ENCODE measurements around the gene FRAS1. TPM values are rescaled to one million over a fixed set of nuclear protein-coding genes. Genes with fewer than 3 reads are reported as not detected.
A peak's percentile ranks its signal among the peaks of the same experiment; 100 is the strongest.

FRAS1 gene
- total RNA-seq, 2 experiments from 2014 or later = not detected

DNA sequence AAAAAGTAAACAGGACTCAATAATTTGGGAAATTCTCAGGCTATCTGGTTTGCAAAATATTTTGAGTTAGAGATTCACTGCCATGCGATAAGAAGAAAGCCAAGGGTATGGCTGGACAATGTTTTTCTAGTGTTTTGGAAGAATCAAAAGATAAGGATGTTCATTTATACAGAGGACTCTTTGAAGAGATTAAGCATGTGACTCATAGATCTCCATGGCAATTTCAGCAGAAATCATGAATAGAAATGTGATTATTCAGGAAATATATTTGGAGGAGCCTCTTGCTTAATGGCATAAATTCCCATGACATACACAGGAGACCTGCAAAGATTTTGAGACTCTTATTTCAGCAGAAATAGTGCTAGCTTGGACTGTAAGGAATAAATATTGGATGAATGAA is 16.7 kb upstream of the FRAS1 start:
- H3K4me3 ChIP-seq (ENCODE audit: low read length) = no peak overlapping the region
- CTCF ChIA-PET = no interaction called here

DNA sequence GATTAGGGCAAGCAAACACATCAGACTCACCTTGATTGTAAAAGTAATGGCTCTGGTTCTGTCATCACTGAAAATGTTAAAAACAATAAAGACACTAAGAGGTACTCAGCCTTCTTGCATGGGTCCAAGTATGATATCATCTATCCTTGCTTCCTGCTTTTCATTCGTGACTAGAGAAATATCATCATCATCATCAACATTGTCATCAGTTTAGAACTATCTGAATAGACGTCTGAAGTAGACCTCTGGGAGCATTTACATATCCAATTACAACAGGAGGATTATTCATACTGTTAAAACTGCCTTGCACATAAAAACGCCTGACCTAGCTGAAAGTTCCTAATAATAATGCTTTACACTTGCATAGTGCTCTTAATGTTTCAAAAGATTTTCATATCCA is 9.8 kb upstream of the FRAS1 start:
- ChIA-PET CTCF (no interaction called here), POLR2A (no interaction called here)
- no peaks in the 10 kb centered on the region for H3K36me3 ChIP-seq (ENCODE audit: insufficient read depth, low read length)
- H3K27me3 ChIP-seq (ENCODE audit: control insufficient read depth in 1 of 2, insufficient read depth in 2 of 2, low read length in 2 of 2) = peaks cover 3 to 4% of the 10 kb centered on the region in 2 experiments
- DNase-seq (no peak), ATAC-seq (ENCODE audit: poor library complexity) (no peak)
- Mint-ChIP-seq H3K27me3 (peaks cover 19% of the 10 kb centered on the region), H3K36me3 (ENCODE audit: low read depth) (no peaks in the 10 kb centered on the region), H3K4me1 (ENCODE audit: low read depth) (no peaks in the 10 kb centered on the region), H3K27ac (no peak overlapping the region), H3K9me3 (no peaks in the 10 kb centered on the region), H3K4me3 (no peak overlapping the region)
- no peaks in the 10 kb centered on the region for H3K9me3 ChIP-seq (ENCODE audit: control insufficient read depth in 1 of 2, insufficient read depth in 1 of 2, low read length in 2 of 2)
- H3K4me3 ChIP-seq (ENCODE audit: low read length) = no peak overlapping the region
- no peaks in the 10 kb centered on the region for H3K4me1 ChIP-seq (ENCODE audit: insufficient read depth, low read length)
- intact Hi-C loops (cut with DNase I, micrococcal nuclease) = no loop called here
- H3K27ac ChIP-seq (ENCODE audit: low read depth in 1 of 2, low read length in 2 of 2) = no peak overlapping the region
- TF ChIP-seq, protein P1, sequence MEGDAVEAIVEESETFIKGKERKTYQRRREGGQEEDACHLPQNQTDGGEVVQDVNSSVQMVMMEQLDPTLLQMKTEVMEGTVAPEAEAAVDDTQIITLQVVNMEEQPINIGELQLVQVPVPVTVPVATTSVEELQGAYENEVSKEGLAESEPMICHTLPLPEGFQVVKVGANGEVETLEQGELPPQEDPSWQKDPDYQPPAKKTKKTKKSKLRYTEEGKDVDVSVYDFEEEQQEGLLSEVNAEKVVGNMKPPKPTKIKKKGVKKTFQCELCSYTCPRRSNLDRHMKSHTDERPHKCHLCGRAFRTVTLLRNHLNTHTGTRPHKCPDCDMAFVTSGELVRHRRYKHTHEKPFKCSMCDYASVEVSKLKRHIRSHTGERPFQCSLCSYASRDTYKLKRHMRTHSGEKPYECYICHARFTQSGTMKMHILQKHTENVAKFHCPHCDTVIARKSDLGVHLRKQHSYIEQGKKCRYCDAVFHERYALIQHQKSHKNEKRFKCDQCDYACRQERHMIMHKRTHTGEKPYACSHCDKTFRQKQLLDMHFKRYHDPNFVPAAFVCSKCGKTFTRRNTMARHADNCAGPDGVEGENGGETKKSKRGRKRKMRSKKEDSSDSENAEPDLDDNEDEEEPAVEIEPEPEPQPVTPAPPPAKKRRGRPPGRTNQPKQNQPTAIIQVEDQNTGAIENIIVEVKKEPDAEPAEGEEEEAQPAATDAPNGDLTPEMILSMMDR (IDR thresholded peaks at IDR 0.05) = no peak

More for the DNA sequence above, 16.7 kb upstream of the FRAS1 start:
- Histone ChIP-seq H3K9me3 (ENCODE audit: control insufficient read depth in 1 of 2, insufficient read depth in 1 of 2, low read length in 2 of 2) (peaks cover 0 to 3% of the 10 kb centered on the region in 2 experiments), H3K36me3 (ENCODE audit: insufficient read depth, low read length) (no peaks in the 10 kb centered on the region), H3K4me1 (ENCODE audit: insufficient read depth, low read length) (no peaks in the 10 kb centered on the region), H3K27me3 (ENCODE audit: control insufficient read depth in 1 of 2, insufficient read depth in 2 of 2, low read length in 2 of 2) (no peaks in the 10 kb centered on the region), H3K27ac (ENCODE audit: low read depth in 1 of 2, low read length in 2 of 2) (no peak overlapping the region)
- Mint-ChIP-seq H3K4me1 (ENCODE audit: low read depth) (no peaks in the 10 kb centered on the region), H3K27ac (no peak overlapping the region), H3K36me3 (ENCODE audit: low read depth) (no peaks in the 10 kb centered on the region), H3K27me3 (no peaks in the 10 kb centered on the region), H3K9me3 (no peaks in the 10 kb centered on the region), H3K4me3 (no peak overlapping the region)
- intact Hi-C loops (cut with DNase I, micrococcal nuclease) = no loop called here
- POLR2A ChIA-PET = no interaction called here
- TF ChIP-seq, protein P1 (IDR thresholded peaks at IDR 0.05) = no peak
- DNase-seq = no peak
- ATAC-seq (ENCODE audit: poor library complexity) = no peak

DNA sequence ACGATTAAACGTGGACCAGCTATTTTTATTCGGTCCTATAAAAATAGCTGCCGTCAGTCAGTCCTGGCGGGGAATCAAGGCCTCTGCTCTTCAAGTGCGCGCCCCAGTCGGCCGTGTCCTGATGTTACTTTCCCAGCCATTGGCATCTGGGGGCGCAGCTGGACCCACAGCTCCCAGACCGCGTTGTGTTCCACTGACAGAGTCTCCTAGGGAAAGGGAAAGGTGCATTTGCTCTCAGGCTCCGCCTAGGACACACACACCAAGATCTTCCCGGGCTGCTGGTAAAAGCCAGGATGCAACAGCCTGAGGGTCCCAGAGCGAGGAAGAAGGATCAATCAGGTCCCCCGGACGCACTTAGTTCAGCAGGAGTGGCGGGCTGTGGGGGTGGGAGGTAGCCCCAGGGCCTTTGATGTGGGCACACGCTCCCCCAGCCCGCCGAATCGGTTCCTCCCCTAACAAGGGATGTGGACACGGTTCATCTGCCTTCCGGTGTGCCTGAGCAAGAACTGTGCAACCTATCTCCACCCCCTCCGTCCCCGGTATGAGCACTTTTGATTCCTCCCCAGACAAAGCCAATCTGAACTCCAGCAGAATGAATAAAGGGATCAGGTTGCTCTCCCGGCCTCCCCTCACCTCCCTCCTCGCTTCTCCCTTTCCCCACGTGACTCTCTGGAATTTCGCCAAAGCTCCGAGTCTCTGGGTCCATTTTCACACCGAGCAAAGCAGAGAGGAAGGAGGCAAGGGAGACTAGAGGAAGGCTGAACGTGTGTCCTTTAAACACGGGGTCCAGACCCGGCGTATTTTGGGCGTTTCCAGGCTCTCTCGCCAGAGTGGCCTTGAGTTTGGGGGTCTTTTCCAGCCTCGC is 626 bp upstream of the FRAS1 start:
- no peaks in the 10 kb centered on the region for H3K9me3 Mint-ChIP-seq
- H3K4me3 Mint-ChIP-seq = peak overlapping the region; percentile 89
- Histone ChIP-seq H3K27me3 (ENCODE audit: control insufficient read depth in 1 of 2, insufficient read depth in 2 of 2, low read length in 2 of 2) (peaks cover 55 to 57% of the 10 kb centered on the region in 2 experiments), H3K4me3 (ENCODE audit: low read length) (peak overlapping the region; percentile 51), H3K36me3 (ENCODE audit: insufficient read depth, low read length) (no peaks in the 10 kb centered on the region), H3K4me1 (ENCODE audit: insufficient read depth, low read length) (peaks cover 34% of the 10 kb centered on the region), H3K27ac (ENCODE audit: low read depth in 1 of 2, low read length in 2 of 2) (no peak overlapping the region), H3K9me3 (ENCODE audit: control insufficient read depth in 1 of 2, insufficient read depth in 1 of 2, low read length in 2 of 2) (peaks cover 0 to 14% of the 10 kb centered on the region in 2 experiments)
- intact Hi-C loops (cut with DNase I, micrococcal nuclease) = no loop called here
- H3K4me1 Mint-ChIP-seq (ENCODE audit: low read depth) = peaks cover 29% of the 10 kb centered on the region
- TF ChIP-seq, protein P1 (IDR thresholded peaks at IDR 0.05) = no peak
- H3K36me3 Mint-ChIP-seq (ENCODE audit: low read depth) = no peaks in the 10 kb centered on the region
- H3K27me3 Mint-ChIP-seq = peaks cover 90% of the 10 kb centered on the region
- ChIA-PET POLR2A (no interaction called here), CTCF (no interaction called here)
- DNase-seq = peak in 5 of 14 experiments; percentile 2 to 23 (median 15)
- ATAC-seq (ENCODE audit: poor library complexity) = peak; percentile 58
- H3K27ac Mint-ChIP-seq = no peak overlapping the region

Data from CD4-positive, alpha-beta T cell (primary cell).